ENCODE data around the gene DYRK1B.
"Not testable (repeated sequence)": the region's sequence is repeated elsewhere in the genome, so short reads cannot be mapped to it uniquely, and the experiment has no call there.

DYRK1B gene

DNA sequence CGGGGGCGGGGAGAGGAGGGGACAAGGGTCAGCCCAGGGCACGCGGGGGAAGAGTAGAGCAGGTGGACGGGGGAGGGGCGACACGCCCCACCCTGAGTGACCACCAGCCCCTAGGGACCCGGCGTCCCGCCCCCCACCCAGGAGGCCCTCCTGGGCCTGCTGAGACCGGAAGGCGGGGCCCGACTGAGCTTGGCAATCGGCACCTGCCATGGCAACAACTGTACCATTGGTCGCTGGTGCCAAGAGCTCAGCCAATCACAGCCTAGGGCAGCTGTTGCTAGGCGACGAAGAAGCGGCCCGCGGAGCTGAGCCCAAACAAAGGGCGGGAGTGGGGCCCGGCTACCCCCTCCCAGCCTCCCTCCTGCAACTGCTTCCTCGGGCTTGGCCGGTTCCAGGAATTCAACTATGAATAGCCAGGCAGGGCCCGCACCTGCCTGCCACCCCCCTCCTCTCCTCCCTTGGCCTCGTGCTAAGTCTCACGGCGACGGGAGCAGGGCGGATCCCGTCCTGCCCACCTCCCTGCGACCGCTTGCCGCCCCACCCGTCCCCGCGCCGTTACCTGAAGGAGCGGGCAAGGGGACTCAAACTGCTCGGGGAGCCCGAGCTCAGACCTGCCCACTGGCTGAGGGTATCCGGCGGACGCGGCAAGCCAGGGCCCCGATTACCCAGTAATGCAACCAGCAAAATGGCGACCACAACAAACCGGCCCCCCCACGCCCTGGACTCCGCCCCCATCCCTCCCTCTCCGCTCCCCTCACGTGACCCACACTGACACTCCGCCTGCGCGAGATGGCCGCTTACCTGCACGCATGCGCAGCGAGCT lies at the start of gene DYRK1B:
Gene DYRK1B, minus strand, starts transcription at position 699 of the 823 bp plus-strand sequence. CDS start 2,295 bp downstream, outside the sequence.
- peak; percentile 99 for DNase-seq (ENCODE audit: low spot score)

DNA sequence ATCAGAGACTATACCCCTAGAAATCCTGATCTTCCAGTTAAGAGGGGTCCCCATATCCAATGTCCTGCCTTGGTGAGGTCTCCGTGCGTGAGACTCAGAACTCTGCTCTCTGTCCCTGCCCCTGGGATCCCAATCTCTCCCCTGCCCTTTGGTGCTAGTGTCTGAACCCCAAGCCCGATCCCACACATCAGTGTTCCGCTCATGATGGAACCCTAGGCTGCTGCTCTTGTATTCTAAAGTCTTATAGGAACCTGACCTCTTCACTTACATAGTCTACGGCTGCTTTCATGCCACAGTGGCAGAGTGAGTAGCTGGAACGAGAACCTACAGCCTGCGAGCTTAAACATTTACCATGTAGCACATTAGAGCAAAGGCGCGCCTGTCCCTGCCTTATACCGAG lies 48.7 kb upstream of the DYRK1B start:
- DNase-seq (ENCODE audit: low spot score), result not testable (repeated sequence)

DNA sequence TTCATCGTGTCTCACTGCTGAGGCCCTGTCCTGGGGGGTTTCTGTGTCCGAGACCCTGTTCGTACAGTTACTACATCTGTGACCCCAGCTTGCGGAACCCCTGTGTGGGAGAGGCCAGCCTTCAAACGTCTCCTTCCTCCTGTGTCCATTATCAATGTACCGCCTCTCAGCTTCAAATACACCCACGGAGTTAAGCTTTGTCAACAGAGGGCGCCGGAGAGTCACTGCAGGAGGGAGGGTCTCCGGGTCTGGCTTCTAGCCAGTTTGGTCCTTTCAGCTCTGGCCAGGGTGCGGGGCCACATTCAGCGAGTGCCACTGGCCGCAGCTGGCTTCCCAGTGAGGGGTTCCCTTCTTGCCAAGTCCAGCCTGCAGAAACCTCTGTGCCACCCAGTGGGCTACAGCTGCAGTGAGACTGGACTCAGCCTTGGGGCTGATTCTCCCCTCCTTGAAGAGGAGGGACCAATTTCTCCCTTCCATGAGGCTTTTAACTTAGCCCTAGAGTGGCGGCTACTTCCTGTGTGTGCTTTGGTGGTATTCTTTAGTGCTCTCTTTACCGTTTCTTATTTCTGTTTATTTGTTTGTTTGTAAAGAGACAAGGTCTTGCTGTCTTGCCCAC lies 47.6 kb upstream of the DYRK1B start:
- DNase-seq (ENCODE audit: low spot score), result not testable (repeated sequence)

DNA sequence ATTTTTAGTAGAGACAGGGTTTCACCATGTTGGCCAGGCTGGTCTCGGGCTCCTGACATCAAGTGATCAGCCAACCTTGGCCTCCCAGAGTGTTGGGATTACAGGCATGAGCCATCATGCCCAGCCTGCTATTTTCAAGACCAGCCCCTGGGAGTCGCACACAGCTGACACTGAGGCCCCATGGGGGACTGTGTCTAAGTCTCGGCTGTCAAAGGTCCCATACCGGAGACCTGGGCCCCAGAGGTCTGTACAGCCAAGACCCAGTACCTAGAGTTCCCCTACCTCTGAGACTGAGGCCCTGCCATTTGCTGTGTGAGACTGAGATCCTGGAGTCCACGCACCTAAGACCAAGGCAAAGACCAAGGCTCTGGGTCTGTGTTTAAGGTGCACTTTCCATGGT lies 46.3 kb upstream of the DYRK1B start:
- not testable (repeated sequence) for DNase-seq (ENCODE audit: low spot score)

DNA sequence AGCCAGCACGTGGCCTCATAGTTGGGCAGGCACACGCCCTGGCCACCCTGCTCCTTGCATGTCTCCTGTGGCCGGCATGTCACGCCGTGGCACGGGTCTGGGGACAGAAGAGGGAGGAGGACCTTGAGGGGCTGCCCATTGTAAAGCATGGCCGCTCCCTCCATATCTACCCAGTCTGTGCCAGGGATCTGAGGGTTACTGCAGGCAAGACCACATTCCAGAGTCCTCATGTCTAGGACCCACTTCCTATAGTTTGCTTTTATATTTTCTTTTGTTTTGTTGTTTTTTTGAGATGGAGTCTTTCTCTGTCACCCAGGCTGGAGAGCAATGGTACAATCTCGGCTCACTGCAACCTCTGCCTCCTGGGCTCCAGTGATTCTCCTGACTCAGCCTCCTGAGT lies 45.8 kb upstream of the DYRK1B start:
- not testable (repeated sequence) for DNase-seq (ENCODE audit: low spot score)

DNA sequence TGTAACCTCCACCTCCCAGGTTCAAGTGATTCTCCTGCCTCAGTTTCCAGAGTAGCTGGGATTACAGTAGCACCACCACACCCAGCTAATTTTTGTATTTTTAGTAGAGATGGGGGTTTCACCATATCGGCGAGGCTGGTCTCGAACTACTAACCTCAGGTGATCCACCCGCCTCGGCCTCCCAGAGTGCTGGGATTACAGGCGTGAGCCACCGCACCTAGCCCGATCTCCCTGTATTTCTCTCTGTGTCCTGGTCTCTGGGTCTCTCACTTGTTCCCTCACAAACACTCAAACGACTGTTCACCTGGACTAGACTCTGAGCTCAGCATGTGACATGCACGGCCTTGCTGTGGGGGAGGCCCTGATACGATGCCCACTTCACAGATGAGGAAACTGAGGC lies 44.9 kb upstream of the DYRK1B start:
- DNase-seq (ENCODE audit: low spot score), result not testable (repeated sequence)

DNA sequence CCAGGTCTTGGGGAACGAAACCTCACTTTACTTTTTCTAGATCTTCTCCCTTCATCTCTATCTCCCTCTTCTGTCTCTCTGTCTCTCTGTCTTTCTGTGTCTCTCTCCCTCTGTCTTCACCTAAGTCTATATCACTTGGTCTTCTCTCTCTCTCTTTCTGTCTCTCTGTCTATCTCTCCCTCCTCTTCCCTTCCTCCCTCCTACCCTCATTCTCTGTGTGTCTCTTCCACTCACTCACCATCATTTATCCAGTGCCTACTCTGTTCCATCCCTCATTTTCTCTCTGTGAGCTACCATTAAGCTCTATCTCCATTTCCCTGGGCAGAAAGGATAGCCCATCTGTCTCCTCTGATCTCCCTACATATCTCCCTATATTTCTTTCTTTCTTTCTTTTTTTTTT lies 44.4 kb upstream of the DYRK1B start:
- DNase-seq (ENCODE audit: low spot score), result no peak

DNA sequence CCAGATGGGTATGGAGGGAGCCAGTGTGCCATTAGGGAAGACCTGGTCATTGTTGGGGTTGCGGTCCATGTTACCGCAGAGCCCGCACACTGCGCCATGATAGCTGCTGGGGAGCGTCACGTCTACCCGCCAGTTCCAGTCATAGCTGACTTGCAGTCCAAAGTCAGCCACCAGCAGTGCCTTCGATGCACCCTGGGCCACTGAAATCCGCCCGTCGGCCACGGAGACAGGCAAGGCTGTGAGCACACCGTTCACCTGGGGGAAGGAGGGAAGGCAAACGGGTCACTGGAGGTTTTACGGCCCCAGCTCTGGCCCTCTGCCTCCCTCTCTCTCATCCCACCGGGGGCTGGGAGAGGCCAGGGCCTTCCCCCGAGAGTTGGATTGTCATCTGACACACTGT lies 44.0 kb upstream of the DYRK1B start:
- not testable (repeated sequence) for DNase-seq (ENCODE audit: low spot score)

DNA sequence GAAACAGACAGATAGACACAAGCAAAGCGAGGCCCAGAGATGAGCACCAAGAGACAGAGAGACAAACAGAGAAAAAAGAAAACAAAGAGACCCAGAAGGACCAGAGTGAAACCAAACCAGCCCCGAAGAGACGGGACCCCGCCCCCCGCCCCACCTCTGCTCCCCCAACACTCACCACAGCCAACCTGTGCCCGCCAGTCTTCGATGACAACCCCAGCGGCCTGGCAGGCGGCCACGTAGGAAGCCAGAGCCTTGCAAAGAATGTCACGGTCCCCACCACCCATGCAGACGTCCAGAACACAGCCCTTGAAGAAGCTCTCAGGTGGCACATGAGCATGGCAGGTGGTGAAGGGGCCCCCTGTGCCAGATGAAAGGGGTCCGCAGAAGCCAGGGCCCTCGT lies 43.5 kb upstream of the DYRK1B start:
- DNase-seq (ENCODE audit: low spot score), result not testable (repeated sequence)

DNA sequence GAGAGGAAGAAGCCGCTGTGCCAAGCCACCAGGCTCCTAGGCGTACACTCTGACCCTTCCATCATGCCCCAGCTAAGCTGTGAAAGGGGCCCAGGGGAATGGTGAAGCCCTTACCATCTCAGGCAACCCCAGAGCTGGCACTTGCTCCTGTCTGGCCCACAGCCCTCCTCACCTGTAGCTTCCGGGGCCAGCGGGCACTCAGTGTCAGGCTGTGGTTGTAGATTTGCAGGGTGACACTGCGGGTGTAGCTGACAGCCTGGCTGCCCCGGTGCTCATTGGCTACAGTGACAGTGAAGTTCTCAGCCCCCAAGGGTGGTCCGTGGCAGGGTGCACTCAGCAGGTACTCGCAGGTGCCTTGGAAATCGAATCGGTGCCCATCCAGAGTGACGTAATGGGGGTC lies 42.5 kb upstream of the DYRK1B start:
- not testable (repeated sequence) for DNase-seq (ENCODE audit: low spot score)

DNA sequence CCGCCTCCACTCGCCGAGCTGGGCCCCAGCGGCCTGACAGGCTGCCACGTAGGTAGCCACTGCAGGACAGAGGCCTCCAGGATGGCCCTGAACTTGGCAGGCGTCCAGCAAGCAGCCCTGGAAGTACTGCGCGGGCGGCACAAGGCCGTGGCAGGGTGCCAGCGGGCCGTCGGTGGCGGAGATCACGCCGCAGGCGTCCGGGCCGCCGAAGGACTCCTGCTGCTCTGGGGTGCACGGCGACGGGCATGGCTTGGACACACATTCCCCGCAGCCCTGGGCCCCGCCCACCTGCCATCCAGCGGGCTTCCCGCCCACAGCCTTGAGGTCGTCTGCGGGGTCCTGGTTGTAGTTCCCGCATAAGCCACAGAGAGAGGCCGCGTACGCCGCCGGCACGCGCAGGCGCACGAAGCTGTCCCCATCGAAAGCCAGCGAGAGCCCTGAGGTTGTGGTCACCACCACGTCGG lies 41.5 kb upstream of the DYRK1B start:
- DNase-seq (ENCODE audit: low spot score), result not testable (repeated sequence)

DNA sequence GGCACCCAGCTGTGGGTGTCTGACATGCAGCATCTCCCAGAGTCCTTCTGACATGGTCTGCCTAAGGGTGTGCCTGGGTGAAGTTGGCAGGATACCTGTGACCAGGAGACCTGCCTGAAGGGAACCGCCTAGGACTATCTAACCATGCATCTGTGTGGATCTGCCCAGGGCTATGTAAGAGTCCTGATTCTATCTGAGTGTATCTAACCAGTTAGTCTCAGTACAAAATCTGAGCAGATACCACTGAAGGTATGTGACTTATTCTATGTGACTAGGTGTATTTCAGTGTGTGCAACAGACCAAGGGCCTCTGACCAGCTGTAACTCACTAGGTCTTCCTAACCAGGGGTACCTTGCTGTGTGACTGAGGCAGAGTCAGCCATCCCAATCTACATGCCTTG lies 40.4 kb upstream of the DYRK1B start:
- DNase-seq (ENCODE audit: low spot score), result no peak

DNA sequence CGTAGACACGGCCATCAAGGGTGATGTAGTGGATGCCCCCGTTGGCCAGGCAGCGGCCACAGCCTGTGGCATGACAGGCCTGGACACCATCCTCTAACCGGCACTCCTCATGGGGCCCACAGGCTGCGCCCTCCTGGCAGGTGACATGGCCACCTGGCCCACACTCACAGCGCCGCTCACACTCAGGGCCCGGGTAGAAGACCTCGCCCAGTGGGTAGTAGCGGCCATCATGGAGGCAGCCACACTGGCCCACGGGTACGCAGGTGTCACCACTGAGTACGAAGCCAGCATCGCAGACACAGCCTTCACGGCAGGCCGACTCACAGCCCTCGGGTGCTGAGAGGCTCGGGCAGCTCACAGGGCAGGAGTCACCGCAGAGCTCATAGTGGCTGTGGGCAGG lies 39.4 kb upstream of the DYRK1B start:
- DNase-seq (ENCODE audit: low spot score), result no peak

DNA sequence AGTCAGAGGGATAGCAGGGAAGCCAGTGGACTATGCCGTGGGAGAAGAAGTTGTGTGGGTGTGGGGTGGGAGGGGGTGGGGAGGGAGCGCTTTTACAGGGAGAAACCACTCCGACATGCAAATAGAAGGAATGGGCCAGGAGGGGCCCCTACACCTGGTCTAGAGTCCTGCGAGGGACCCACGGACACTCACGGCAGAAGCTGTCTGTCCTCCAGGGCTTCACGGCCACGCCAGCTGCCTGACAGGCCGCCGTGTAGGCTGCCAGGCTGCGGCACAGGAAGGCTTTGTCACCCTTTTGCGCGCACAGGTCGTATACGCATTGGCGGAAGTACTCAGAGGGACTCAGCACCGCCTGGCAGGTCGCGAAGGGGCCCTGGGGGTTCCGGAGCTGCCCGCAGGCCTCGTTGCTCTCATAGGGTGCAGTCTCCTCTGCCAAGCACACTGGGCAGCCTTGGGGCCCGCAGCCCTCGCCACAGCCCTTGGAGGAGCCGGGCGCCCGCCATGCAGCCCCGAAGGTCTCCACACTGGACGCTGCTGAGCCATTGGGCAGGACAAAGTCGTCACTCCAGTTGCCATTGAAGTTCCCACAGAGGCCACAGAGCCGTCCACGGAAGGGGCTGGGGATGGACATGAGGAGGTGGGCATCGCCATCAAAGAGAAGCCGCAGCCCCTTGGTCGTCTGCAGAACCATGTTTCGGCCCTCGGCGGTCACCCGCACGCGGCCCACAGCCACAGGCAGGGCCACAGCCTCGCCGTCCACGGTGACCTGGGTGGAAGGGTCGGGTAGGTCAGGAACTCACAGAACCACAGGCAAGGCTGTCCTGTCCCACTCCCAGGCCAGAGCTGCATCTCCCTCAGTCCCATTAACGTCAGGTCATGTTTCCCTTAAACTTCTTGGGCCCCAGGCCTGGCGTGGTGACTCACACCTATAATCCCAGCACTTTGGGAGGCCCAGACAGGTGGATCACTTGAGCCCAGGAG lies 38.2 kb upstream of the DYRK1B start:
- DNase-seq (ENCODE audit: low spot score), result no peak

DNA sequence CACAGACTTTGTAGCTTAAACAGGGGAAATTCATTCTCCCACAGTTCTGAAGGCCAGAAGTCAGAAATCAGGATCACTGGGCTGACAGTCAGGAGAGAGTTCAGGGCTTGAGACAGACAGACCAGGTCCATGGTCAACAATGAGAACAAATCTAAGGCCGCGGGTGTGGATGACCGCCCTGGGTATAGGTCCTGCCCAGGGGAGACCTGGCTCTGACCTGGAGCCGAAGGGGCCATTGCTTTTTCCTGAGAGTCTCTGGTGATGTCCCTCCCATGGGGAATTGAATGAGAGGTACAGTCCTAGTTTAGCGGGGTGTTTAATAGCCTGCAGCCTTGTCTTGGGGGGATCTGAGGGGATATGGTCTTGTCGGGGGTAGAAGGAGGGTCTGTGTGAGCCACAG lies 37.4 kb upstream of the DYRK1B start:
- no peak for DNase-seq (ENCODE audit: low spot score)

DNA sequence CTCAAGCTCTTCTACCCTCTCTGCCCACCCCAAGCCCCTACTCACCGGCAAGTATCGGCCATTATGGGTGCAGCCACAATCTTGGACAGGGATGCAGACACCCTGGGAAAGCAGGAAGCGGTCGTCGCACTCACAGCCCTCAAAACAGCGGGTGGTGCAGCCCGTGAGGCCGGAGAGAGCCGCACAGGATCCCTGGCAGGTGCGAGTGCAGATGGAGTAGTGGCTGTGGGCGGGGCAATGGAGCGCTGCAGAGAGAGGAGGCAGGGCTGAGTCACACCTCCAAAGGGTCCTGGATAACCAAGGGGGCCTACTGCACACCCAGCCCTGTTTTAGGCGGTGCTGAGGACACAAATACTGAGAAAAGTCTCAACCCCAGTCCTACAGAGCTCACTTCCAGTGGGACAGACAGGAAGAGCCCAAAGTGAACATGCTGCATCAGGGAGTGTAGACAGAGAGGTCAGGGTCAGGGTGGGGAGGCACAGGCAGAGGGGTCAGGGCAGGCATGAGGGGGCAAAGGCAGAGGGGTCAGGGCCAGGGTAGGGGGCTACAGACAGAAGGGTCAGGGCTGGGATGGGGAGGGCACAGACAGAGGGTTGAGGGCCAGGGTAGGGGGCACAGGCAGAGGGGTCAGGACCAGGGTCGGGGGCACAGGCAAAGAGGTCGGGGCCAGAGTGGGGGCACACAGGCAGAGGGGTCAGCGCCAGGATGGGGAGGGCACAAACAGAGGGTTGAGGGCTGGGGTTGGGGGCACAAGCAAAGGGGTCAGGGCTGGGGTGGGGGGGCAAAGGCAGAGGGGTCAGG lies 36.4 kb upstream of the DYRK1B start:
- no peak for DNase-seq (ENCODE audit: low spot score)

DNA sequence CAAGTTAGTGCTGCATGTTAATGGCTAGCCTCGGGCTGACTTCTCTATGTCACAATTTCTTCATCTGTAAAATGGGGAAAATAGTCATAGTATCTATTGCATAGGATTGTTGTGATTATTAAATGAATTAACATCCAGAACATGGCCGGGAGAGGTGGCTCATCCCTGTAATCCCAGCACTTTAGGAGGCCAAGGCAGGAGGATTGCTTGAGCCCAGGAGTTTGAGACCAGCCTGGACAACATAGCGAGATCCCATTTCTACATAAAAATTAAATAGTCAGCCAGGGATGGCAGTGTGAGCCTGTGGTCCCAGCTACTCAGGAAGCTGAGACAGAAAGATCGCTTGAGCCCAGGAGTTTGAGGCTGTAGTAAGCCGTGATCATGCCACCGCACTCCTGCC lies 34.0 kb upstream of the DYRK1B start:
- no peak for DNase-seq (ENCODE audit: low spot score)

DNA sequence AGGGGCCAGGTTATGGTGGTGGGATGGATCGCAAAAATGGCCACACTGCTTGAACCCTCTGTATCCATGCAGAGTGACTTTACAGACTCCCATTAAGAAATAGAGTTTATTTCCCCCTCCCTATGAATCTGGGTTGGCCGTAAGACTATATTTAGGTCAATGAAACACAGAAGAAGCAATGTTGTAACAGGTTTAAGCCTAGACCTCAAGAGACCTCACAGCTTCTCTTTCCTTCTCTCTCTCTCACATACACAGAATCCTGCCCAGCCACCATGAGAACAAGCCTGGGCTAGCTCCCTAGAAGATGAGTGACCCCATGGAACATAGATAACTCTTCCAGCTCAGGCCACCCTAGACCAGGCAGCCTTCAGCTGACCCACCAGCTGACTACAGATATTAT lies 33.2 kb upstream of the DYRK1B start:
- no peak for DNase-seq (ENCODE audit: low spot score)

DNA sequence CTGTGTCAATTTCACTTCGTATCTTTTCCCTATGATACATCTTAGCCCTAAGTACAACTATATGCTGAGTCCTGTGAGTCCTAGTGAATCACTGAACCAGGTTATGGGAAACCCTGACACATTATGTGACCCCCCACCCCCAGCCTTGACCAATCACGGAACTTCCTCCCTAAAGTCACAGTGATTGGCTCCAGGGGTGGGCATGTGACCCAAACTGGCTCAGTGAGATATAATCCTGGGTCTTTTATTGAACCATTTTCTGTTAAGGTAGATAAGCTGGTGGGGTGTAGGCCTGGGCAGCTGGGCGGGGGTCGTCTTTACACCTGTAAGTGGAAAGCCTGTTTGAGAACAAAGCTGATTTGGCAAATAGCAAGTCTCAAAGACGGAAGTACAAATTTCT lies 32.0 kb upstream of the DYRK1B start:
- DNase-seq (ENCODE audit: low spot score), result no peak

DNA sequence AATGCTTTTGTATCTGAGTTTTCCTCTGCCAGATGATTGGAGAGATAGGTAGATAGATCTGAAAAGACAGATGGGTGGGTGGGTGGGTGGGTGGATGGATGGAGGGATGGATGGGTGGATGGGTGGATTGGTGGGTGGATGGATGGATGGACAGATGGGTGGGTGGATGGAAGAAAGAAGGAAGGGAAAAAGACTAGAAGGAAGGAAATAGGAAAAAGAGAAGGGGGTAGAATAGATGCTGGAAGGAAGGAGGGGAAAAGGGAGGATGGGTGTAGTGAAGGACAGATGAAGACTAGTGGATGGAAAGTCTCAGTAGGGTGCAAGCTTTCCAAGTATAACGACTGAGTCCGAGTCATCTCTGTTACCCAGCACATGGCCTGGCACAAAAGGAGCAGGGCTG lies 31.2 kb upstream of the DYRK1B start:
- no peak for DNase-seq (ENCODE audit: low spot score)

DNA sequence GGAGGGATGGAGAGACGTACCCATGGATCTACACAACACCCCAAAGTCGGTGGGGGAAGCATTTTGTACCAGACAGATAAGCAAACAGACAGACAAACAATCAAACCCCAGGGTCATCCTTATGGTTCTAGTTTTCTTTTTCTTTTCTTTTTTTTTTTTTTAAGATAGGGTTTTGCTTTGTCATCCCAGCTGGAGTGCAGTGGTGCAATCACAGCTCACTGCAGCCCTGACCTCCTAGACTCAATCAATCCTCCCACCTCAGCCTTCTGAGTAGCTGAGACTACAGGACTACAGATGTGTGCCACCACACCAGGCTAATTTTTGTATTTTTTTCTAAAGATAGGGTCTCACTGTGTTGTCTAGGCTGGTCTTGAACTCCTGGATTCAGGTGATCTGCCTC lies 30.2 kb upstream of the DYRK1B start:
- DNase-seq (ENCODE audit: low spot score), result no peak

All from Ammon's horn (tissue), 1 donor.